NCI-H2107 treated with DMSO at 0.1 percent for 48 hours (cell line): Measurements from ENCODE around the gene MRRF.

Source experiments
- DNase-seq: peaks from one replicate; lab custom pipeline; 2025; ENCODE audit not compliant: unreplicated experiment; lab: John Stamatoyannopoulos, UW

Gene MRRF

DNA sequence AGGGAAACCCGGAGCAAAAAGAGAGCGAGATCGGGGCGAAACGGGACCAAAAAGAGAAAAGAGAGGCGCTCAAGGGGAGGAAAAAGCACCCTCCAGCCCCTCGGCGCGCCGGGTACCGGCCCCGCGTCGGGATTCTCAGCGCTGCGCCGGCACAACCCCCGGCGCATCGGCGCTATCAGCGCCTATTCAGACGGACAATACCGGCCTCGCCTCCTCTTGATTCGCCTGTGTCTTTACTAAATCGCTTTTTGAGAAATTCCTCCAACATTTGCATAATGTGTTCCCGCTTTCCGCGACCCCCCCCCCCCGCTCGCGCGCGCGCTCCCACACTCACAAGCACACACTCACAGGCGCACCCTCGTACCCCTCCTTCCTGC lies 36.5 kb upstream of the MRRF start:
- no peak for DNase-seq

DNA sequence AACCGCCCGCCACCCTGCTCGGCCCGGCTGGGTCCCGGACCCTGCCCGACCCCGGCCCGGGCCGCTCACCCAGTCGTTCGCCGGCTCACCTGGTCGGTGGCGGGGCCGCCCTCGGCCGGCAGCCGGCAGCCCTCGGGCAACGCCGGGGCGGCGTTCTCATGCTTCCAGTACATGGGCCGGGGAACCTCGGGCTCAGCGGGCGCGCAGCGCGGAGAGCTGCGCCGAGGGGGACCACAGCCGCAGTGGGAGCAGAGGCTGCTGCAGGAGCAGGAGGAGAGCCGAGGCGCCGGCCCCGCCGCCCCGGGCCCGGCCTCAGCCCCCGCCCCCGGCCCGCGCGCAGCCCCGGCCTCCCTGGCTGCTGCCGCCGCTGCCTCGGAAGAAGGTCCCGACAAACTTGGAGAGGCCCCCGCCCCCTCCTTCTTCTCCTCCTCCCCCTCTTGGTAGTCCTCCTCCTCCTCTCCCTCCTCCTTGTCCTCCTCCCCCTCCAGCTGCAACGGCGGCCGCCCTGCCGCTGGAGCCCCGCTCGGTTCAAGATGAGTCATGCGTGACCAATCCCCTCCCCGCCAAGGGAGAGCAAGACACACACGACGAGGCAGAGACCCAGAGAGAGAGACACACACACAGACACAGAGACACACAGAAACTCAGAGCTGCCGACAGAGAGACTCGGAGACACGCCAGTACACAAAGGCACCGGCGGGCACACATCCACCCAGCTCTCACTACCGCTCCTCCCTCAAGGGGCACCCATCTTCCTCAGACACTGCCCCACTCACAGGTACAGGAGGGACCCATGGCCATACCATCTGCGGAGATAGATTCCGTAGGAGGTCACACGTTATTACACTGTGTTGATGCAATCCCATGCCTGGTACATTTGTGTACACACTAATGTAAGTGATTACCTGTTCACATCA lies 35.9 kb upstream of the MRRF start, which contains the start of gene LHX6:
LHX6 (minus strand) TSS at position 390 of the 917 bp plus-strand sequence; CDS start at position 173, 217 bp downstream.
- no peak for DNase-seq

- no peak for DNase-seq
Observed at GRCh38 chr9:122229485-122229837, 35.2 kb upstream of the MRRF start.

GRCh38 chr9:122232796-122233306 lies 31.8 kb upstream of the MRRF start:
- DNase-seq: no peak

DNA sequence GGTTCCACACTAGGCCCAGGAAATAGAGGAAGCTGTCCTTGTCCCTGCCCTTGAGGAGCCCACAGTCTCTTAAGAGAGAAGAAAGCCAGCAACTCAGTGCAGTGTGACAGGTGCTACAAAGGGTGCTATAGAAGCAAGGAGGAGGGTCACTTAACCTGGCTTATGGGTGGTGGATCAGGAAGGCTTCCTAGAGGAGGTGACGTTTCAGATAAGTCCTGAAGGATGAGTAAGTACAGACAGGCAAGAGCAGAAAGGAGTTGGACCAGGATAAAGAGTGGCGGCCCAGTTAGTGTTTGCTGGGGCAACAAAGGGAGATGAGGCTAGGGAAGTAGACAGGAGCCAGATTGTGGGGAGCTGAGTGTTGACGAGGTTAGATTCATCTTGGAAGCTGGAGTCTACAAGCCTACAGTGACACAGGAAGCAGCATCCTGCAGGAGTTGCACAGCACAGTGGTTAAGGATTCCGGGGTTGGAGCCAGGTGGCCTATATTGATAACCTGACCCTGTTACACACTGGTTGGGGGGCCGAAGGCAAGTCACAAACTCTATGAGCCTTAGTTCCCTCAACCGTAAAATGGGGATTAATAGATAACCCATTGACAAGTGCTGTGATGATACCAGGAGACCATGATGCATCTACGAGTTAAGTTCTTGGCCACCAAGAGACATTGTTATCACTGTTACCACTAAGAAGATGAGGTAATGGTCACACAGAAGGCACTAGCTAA lies 30.5 kb upstream of the MRRF start:
- DNase-seq: no peak

- DNase-seq: no peak
Observed at GRCh38 chr9:122236681-122237080, 28.0 kb upstream of the MRRF start.

- no peak for DNase-seq
Observed at GRCh38 chr9:122239722-122240121, 25.0 kb upstream of the MRRF start.

DNA sequence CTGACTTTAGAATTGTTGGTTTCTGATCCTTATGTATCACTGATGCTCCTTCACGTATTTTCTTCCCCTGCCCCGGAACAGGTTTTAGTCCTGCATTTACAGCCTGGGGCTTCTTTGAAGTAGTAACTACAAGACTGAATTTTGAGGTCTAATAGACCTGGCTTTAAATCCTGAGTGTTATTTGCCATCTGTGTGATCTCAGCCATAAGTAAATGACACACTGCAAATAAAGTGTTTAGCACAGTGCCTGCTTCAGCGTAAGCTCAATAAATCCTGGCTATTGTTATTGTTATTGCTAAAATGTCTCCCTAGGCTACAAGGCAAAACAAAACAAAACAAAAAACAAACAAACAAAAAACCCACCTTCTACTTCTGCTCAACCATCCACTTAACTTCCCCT lies 20.3 kb upstream of the MRRF start:
- DNase-seq: no peak

GRCh38 chr9:122246666-122247065 lies 18.0 kb upstream of the MRRF start:
- DNase-seq: no peak

- no peak for DNase-seq
Observed at GRCh38 chr9:122248448-122248865, 16.2 kb upstream of the MRRF start.

GRCh38 chr9:122251351-122251750 lies 13.3 kb upstream of the MRRF start:
- no peak for DNase-seq

DNA sequence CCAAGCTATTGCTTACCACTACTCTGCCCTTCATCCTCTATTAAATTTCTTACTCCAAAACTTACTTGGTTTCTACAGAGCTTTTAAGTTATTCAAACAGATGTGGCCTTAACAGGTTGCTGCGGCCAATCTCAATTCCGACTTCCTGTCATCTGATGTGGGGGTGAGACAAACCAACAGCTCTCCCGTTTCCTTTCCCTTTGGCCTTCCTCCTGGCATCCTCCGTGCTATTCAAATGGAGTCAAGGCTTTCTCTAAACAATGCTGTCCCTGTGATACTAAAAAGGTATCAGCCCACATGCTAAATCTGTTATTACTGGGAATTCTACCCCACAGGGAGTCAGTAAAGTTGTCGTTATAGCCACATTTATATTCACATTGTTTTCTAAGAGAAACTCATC lies 11.9 kb upstream of the MRRF start:
- no peak for DNase-seq

GRCh38 chr9:122254761-122255160 lies 9.9 kb upstream of the MRRF start:
- DNase-seq: no peak

- DNase-seq: no peak
Observed at GRCh38 chr9:122256206-122256605, 8.5 kb upstream of the MRRF start.

DNA sequence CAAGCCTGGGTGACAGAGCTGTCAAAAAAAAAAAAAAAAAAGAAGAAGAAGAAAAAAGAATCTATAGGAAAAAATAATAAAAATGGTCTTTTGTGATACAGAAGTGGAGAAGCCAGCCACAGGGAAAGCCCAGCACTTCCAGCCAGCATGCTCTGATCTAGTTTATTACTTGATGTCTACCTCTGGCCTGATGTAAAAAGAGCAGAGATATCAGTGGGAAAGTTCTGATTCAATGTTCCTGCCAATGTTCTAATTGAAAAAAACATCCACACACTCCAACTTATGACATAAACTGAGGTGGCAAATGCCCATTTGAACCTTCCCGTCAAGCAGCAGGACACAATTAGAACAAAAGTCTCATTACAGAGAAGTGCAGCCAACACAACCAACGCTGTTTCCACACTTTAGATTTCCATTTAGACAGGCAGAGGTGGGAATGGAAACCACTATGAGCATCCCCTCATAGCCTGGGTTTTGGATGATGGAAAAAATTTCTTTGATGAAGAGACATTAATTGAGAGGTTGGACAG lies 5.7 kb upstream of the MRRF start:
- DNase-seq: no peak

DNA sequence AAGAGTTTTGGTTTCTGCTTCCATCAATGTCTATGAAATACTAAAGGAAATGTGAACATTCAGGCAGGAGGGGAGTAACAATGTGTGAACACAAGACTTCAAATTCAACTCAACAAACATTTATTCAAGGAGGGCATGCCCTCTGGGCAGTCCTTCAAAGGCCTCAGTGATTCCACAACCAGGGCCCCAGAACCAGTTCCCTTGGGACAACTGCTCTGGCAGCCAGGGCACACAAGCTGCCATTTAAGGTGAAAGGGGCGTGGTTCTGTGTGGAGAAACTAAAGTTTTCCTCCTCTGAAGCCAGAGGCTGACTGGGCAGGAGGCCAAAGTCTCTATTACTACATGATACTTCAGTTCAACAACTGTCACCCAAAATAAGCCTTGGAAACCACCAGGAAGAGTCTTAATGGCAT lies 3.2 kb upstream of the MRRF start:
- DNase-seq: peak; percentile 30

- DNase-seq: no peak
Observed at GRCh38 chr9:122262073-122262472, 2.6 kb upstream of the MRRF start.

- DNase-seq: no peak
Observed at GRCh38 chr9:122263699-122264349, 858 bp upstream of the MRRF start.

- DNase-seq: peak; percentile 4
Observed at GRCh38 chr9:122265149-122265915, 650 bp downstream of the MRRF start.

DNA sequence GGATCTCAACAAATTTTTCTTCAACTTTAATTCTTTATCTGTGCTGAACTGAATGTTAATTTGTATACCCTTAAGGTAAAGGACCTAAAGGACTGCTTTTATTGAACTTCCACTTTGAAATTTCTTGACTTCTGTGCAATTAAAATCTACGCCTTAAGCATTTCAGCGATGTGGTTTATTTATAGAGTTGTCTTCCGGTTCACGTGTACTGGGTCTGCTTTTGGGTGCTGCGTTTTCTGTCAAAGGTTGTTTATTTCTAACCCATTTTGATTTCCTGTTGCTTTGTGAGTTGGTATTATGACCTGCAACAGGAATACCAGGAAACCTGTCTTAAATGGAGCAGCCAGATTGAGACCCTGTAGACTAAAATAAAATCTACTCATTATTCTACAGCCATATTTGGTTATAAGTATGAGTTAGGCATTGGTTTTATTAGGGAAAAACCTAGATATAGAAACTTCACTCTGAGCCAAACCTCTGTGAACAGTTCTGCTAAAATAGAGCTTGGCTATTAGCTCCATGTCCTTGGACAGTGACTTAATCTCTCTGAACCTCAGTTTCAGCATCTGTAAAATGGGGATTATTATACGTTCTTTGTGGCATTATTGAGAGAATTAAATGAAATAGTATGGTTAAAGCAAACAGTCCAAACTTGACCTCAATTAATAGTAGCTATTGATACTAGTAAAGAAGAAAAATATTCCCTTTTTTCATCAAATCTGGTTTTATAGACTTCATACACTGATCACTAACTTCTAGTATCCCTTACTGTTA lies 3.5 kb downstream of the MRRF start:
- no peak for DNase-seq
